NOMO-1 treated with DMSO at 0.1 percent for 48 hours (cell line): Measurements from ENCODE around the gene R3HDM4.
A peak's percentile ranks its signal among the peaks of the same experiment; 100 is the strongest.
"Not testable (repeated sequence)": the region's sequence is repeated elsewhere in the genome, so short reads cannot be mapped to it uniquely, and the experiment has no call there.

Experiments used
- DNase-seq: peaks from one replicate; lab custom pipeline; 2025; ENCODE audit not compliant: unreplicated experiment; lab: John Stamatoyannopoulos, UW

R3HDM4 gene

DNA sequence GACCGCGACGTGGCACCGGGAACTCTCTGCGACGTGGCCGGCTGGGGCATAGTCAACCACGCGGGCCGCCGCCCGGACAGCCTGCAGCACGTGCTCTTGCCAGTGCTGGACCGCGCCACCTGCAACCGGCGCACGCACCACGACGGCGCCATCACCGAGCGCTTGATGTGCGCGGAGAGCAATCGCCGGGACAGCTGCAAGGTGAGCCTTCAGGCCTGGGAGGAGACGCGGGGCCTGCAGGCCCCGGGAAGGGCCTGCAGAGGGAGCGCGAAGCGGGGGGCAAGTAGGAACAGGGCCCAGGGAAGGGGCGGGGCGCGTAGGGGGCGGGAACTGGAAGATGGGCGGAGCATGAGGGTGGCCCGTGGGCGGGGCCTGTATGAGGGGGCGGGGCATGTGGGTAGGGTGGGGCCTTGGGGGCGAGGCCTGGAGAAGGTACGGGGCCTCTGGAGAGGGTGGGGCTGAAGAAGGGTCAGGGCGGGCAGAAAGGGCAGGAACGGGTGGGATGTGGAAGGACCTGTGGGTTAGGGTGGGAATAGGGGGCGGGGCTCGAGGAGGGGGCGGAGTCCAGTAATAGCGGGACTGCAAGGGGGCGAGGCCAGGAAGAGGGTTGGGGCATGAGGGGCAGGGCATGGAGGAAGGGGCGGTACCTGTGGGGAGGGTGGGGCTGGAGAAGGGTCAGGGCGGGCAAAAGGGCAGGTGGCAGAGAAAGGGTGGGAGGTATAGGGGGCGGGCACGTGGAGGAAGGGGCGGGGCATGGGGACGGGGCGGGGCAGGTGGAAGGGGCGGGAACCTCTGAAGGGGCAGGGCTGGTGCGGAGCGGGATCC is 51.1 kb downstream of the R3HDM4 start:
- no peak for DNase-seq

DNA sequence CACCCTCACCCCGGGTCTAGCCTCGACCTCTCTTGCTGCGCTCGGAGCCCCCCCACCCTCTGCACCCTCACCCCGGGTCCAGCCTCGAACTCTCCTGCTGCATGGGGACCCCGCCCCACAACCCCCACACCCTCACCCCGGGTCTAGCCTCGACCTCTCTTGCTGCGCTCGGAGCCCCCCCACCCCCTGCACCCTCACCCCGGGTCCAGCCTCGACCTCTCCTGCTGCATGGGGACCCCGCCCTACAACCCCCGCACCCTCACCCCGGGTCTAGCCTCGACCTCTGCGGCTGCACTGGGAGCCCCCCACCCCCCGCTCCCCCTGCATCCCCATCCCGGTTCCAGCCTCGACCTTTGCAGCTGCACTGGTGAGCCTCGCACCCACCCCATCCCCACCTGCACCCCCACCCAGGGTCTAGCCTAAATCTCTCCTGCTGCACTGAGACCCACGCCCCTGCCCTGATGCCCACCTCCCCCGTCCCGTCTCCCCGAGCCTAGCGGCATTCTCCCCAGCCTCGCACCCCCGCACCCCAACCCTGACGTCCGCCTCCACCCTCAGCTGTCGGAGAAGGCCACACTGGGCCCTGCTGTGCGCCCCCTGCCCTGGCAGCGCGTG is 51.8 kb downstream of the R3HDM4 start:
- DNase-seq = no peak

GRCh38 chr19:858868-859843 is 53.9 kb downstream of the R3HDM4 start, which contains the start of gene CFD:
Gene CFD, plus strand, starts transcription at chr19:859664. Its CDS starts 26 bp downstream, at chr19:859690.
- DNase-seq = peak; percentile 69

GRCh38 chr19:858284-858683 is 54.7 kb downstream of the R3HDM4 start:
- DNase-seq = no peak

DNA sequence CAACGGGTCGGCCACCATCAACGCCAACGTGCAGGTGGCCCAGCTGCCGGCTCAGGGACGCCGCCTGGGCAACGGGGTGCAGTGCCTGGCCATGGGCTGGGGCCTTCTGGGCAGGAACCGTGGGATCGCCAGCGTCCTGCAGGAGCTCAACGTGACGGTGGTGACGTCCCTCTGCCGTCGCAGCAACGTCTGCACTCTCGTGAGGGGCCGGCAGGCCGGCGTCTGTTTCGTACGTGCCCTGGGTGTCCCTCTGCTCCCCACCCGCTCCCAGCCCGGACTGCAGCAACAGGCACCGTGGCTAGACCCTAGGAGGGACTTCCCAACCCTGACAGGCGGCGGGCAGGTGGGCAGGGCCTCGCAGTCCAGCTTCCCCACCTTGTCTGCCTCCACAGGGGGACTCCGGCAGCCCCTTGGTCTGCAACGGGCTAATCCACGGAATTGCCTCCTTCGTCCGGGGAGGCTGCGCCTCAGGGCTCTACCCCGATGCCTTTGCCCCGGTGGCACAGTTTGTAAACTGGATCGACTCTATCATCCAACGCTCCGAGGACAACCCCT is 57.4 kb downstream of the R3HDM4 start:
- DNase-seq = no peak

DNA sequence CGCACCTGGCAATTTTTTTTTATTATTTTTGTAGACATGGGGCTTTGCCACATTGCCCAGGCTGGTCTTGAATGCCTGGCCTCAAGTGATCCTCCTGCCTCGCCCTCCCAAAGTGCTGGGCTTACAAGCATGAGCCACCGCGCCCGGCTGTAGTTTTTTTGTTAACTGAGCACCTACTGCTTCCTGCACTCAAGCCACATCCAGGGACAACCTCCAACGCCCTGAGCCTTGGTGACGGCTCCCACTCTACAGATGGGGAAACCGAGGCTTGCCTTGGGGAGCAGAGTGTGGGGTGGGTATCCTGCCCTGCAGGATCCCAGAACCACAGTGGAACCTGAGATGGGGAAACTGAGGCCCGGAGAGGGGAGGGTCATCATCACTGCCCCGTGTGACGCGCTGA is 57.9 kb downstream of the R3HDM4 start:
- no peak for DNase-seq

DNA sequence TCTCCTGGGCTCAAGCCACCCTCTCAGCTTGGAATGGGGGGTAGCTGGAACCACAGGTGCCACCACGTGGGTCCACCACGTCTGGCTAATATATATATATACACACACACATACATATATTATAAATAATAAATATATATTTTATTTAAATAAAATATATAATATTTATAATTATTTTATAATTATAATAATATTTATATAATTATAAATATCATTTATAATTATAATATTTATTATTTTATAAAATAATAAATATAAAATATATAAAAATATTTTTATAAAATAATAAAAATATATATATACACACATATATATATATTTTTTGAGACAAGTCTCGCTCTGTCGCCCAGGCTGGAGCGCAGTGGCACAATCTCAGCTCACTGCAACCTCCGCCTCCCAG is 58.5 kb downstream of the R3HDM4 start:
- DNase-seq = no peak

GRCh38 chr19:853614-854220 is 59.3 kb downstream of the R3HDM4 start:
- DNase-seq = not testable (repeated sequence)

- DNase-seq = no peak
These were observed 59.9 kb downstream of the R3HDM4 start for GRCh38 chr19:853014-853585.

- DNase-seq = peak; percentile 55
These were observed 60.6 kb downstream of the R3HDM4 start, which contains the start of gene ELANE for GRCh38 chr19:852136-853013. Gene ELANE, plus strand, starts transcription at chr19:852303. Its CDS starts 26 bp downstream, at chr19:852329.

- no peak for DNase-seq
These were observed 62.1 kb downstream of the R3HDM4 start for GRCh38 chr19:850979-851335.

DNA sequence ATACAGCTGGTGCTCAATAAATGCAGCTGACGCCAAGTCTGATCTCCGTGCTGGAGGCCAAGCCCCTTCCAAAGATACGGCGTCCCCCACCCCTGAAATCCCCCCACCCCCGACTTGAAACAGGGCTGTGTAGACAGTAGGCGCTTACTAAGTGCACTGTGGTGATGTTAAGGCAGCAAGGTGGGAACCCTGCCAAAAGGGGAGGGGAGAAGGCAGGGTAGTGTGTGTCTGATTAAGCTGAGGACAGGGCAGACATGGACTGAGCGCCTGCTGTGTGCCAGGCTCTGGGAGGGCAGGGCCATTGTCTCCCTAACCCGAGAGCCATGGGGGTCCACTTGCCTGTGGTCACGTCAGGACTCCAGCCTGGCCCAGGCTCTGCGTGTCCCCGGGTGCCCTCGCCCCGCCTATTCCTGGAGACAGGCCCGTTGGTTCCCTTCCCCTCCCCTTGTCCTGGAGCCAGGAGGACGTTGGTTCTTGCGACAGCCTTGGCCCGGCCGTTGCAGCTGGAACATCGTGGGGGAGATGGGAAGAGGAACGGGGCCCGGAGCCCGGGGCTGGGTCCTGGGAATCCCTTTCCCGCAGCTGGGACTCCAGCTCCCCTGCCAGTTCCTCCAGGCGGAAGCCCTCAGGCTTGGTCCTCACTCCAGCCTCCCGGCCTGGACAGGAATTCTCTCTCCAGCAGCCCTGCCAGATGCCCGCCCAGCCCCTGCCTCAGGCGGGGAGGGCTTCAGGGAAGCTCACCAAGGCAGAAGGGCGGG is 62.6 kb downstream of the R3HDM4 start:
- peak; percentile 45 for DNase-seq

- not testable (repeated sequence) for DNase-seq
These were observed 63.8 kb downstream of the R3HDM4 start for GRCh38 chr19:849195-849594.

DNA sequence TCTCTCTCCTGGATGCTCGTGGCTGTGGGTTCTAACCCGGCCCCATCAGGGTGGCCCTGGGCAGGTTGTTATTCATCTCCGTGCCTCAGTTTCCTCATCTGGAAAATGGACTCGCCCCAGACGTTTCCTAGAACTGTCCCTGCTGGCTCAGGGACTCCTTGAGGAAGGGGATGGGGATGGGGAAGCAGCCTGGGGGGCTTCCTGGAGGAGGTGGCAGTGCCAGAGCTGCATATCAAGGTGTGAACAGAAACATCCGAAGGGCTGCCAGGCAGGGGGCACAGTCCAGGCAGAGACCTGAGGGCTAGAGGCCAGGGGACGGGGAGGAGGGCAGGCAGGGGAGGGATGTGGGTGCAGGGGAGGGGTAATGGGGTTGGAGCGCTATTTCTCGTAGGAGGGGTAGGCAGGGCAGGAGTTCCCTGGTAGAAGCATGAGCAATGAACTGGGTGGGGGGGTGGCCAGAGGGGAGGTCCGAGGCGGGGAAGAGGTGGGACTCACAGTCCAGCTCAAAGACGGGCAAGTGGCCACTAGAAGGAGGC is 64.6 kb downstream of the R3HDM4 start:
- DNase-seq = no peak
